ENCODE data around the gene TMEM141.

Gene TMEM141

DNA sequence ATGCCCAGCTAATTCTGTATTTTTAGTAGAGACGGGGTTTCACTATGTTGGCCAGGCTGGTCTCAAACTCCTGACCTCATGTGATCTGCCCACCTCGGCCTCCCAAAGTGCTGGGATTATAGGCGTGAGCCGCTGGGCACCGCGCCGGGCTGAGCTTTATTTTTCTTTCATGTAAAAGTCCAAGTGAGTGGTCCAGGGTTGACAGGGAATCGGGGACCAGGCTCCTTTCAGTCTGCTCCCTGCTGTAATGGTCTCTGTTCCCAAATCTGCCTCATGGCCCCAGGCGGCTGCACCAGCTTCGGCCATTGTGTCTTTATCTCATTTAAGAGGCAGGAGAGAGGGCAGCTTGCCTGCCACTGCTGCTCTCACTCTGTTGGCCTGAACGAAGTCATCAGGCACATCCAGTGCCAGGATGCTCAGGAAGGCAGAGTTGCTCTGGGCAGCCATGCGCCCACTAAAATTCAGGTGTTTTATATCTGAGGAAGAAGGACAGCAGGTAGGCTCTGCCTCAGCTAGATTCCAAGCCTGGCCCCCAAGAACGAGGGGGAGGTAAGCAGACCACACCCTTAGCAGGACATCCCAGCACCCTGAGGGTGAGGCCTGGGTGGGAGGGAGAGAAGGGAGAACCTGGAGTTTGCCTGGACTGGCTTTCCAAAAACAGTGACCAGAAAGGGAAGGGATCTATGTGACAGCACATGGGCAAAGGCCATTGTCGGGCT lies 3.3 kb downstream of the TMEM141 start:
- TF ChIP-seq, protein P1, sequence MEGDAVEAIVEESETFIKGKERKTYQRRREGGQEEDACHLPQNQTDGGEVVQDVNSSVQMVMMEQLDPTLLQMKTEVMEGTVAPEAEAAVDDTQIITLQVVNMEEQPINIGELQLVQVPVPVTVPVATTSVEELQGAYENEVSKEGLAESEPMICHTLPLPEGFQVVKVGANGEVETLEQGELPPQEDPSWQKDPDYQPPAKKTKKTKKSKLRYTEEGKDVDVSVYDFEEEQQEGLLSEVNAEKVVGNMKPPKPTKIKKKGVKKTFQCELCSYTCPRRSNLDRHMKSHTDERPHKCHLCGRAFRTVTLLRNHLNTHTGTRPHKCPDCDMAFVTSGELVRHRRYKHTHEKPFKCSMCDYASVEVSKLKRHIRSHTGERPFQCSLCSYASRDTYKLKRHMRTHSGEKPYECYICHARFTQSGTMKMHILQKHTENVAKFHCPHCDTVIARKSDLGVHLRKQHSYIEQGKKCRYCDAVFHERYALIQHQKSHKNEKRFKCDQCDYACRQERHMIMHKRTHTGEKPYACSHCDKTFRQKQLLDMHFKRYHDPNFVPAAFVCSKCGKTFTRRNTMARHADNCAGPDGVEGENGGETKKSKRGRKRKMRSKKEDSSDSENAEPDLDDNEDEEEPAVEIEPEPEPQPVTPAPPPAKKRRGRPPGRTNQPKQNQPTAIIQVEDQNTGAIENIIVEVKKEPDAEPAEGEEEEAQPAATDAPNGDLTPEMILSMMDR (IDR thresholded peaks at IDR 0.05): no peak

DNA sequence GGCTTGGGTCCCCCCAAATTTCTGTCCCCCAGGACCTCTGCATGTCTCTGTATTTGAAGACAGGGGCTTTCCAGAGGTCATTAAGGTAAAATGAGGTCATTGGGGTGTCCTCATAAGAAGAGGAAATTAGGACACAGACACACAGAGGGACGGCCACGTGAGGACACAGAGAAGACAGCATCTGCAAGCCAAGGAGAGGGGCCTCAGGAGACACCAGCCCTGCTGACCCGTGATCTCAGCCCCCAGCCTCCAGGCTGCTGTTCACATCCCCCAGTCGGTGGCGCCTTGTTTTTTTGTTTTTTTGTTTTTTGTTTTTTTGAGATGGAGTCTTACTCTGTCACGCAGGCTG lies 3.8 kb downstream of the TMEM141 start:
- TF ChIP-seq, protein P1 (IDR thresholded peaks at IDR 0.05): no peak

DNA sequence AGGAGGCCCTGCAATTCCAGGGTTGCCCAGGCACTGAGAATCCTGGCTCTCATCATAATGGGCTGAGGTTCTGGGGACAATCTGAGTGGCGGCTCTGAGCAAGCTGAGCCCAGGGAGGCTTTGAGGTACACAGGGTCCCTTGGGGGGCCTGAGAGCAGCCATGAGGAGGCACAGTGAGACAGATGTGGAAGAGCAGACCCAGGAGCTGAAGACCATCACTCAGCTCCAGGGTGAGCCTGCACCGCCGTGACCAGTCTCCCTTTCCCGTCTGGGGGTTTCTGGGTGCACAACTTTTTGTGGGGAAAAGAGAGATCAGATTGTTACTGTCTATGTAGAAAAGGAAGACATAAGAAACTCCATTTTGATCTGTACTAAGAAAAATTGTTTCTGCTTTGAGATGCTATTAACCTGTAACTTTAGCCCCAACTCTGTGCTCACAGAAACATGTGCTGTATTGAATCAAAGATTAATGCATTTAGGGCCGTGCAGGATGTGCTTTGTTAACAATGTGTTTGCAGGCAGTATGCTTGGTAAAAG lies 5.2 kb downstream of the TMEM141 start, which contains the start of gene CCDC183:
Gene CCDC183, plus strand, starts transcription at position 101 of the 537 bp plus-strand sequence. Its CDS starts 60 bp downstream, at position 161.
- TF ChIP-seq, protein P1 (IDR thresholded peaks at IDR 0.05): no peak

DNA sequence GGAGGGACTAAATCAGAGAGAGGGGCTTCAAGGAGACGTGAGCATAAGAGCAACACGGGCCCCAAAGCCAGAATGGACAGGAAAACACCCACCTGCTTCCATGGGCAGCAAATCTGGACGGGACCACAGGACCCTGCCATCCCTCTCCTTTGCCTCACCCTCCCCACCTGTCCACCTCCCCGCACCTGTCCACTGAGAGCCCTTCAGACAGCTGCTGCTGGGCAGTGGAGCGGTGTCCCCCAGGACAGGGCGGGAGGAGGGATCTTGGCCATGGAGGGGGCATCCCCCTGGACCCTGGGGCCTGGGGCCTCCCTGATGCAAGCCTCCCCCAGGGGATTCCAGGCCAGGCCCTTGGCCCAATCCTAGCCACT lies 7.5 kb downstream of the TMEM141 start:
- TF ChIP-seq, protein P1 (IDR thresholded peaks at IDR 0.05): no peak

DNA sequence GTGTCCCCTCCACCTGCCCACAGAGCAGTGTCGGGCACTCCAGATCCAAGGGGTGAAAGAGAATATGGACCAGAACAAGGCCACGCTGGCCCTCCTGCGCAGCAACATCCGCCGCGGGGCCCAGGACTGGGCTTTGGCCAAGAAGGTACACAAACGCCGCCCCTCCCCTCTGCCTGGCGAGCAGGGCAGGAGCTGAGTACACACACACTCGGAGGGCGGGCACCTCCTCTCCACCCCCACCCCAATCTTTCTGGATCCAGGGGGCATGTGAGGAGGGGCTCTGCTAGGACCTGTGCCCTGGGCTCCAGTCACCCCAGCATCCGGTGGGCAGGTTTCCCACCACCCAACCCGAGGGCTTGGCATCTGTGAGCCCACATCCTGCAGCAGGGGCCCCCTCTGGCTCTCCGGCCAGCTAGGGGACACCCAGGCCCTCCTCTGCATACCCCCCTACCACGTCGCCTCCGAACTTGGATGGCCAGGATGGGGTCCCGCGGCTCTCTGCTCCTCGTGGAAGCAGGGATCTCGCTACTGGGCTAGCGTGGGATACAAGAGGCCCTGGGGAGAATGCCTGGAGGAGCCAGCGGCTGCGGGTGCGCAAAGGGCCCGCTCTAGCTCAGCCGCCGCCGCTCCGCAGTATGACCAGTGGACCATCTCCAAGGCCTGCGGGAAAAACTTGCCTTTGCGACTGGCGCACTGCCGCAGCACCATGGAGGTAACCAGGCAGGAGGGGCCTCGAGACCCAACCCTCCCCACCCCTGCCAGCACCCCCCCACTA lies 8.1 kb downstream of the TMEM141 start:
- TF ChIP-seq, protein P1 (IDR thresholded peaks at IDR 0.05): no peak

DNA sequence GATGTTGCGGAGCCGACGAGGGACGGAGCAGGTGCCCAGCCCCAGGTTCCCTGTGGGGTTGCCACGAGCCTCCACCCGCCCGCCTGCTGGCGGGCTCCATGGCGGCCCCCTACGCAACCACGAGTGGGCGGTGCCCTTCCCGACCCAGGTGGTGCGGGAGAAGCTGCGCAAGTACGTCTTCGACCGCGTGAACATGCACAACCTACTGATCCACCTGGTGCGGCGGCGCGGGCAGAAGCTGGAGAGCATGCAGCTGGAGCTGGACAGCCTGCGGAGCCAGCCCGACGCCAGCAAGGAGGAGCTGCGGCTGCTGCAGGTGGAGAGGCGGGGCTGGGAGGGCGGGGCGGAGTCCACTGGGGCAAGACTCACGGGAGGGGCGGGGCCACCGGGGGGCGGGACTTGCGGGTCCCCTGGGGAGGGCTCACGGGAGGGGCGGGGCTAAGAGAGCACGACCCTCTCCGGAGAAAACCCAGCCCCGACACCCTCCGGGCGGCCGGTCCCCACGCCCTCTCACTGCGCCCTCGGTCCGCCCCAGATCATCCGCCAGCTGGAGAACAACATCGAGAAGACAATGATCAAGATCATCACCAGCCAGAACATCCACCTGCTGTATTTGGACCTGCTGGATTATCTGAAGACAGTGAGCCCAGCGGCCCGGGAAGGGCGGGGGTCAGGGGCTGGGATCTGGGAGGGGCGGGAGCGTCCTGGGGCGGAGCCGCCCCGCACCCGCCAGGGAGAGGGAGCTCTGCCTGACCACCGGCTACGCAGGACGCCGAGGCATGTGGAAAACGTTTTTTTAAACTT lies 8.9 kb downstream of the TMEM141 start:
- TF ChIP-seq, protein P1 (IDR thresholded peaks at IDR 0.05): no peak

DNA sequence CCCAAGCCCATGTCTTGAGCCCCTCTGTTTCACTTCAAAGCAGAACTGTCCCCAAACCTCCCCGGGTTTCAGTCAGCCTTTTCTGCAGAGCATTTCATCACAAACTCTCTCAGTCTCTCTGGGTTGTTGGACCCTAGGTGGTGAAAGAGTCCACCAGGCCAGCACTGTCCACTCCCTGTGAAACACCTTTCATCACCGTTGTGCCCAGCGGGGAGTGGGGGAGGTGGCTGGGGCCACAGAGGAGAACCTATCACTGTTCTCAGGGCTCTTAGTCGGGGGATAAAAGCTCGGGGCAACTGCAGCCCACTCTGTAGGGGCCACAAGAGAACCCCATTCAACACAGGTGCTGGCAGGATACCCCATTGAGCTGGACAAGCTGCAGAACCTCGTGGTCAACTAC lies 11.2 kb downstream of the TMEM141 start:
- TF ChIP-seq, protein P1 (IDR thresholded peaks at IDR 0.05): no peak
